Measurements from ENCODE around the gene ATP13A1.
A peak's percentile ranks its signal among the peaks of the same experiment; 100 is the strongest.

The ATP13A1 gene

GRCh38 chr19:19651076-19651475 lies 12.4 kb downstream of the ATP13A1 start:
- Histone ChIP-seq H3K9me3 (replicated peaks; ENCODE audit: low read length) (no peaks in the 10 kb centered on the region), H3K4me3 (ENCODE audit: low read length) (no peak overlapping the region), H3K9ac (ENCODE audit: low read depth, low read length) (no peak overlapping the region), H3K4me2 (ENCODE audit: low read length) (no peak overlapping the region), H3K27me3 (ENCODE audit: control insufficient read depth, insufficient read depth, low read length) (no peaks in the 10 kb centered on the region), H3K36me3 (ENCODE audit: insufficient read depth, low read length) (peaks cover 74% of the 10 kb centered on the region), H3K4me1 (ENCODE audit: control insufficient read depth, insufficient read depth, low read length) (no peaks in the 10 kb centered on the region)

GRCh38 chr19:19650331-19650730 lies 13.1 kb downstream of the ATP13A1 start:
- H3K9ac ChIP-seq (ENCODE audit: low read depth, low read length) = no peak overlapping the region
- no peaks in the 10 kb centered on the region for H3K4me1 ChIP-seq (ENCODE audit: control insufficient read depth, insufficient read depth, low read length)
- no peak overlapping the region for H3K4me3 ChIP-seq (ENCODE audit: low read length)
- peaks cover 74% of the 10 kb centered on the region for H3K36me3 ChIP-seq (ENCODE audit: insufficient read depth, low read length)
- H3K27me3 ChIP-seq (ENCODE audit: control insufficient read depth, insufficient read depth, low read length) = no peaks in the 10 kb centered on the region
- H3K4me2 ChIP-seq (ENCODE audit: low read length) = no peak overlapping the region
- H3K9me3 ChIP-seq (replicated peaks; ENCODE audit: low read length) = no peaks in the 10 kb centered on the region

DNA sequence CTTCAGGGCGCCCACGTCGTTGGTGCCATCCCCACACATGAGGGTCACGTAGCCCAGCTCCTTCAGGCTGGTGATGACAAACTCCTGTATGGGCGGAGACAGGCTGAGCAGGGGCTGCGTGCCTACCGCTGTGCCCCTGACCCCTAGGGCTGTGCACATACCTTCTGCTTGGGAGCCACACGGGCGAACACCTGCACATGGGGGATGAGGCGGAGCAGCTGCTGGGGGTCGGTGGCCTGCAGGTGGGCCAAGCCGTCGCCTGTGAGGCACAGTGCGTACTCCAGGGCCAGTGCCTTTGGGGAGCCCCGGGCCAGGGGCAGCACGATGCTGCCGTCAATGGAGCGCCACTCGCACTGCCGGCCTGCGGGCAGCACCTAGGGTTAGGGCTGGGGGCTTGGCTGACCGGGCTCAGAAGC lies 13.9 kb downstream of the ATP13A1 start:
- no peaks in the 10 kb centered on the region for H3K27me3 ChIP-seq (ENCODE audit: control insufficient read depth, insufficient read depth, low read length)
- no peak overlapping the region for H3K4me2 ChIP-seq (ENCODE audit: low read length)
- H3K4me1 ChIP-seq (ENCODE audit: control insufficient read depth, insufficient read depth, low read length) = no peaks in the 10 kb centered on the region
- no peak overlapping the region for H3K4me3 ChIP-seq (ENCODE audit: low read length)
- no peaks in the 10 kb centered on the region for H3K9me3 ChIP-seq (replicated peaks; ENCODE audit: low read length)
- H3K9ac ChIP-seq (ENCODE audit: low read depth, low read length) = no peak overlapping the region
- H3K36me3 ChIP-seq (ENCODE audit: insufficient read depth, low read length) = peaks cover 75% of the 10 kb centered on the region

GRCh38 chr19:19649155-19649554 lies 14.3 kb downstream of the ATP13A1 start:
- H3K4me3 ChIP-seq (ENCODE audit: low read length) = no peak overlapping the region
- H3K36me3 ChIP-seq (ENCODE audit: insufficient read depth, low read length) = peaks cover 70% of the 10 kb centered on the region
- H3K9me3 ChIP-seq (replicated peaks; ENCODE audit: low read length) = no peaks in the 10 kb centered on the region
- H3K9ac ChIP-seq (ENCODE audit: low read depth, low read length) = no peak overlapping the region
- no peak overlapping the region for H3K4me2 ChIP-seq (ENCODE audit: low read length)
- no peaks in the 10 kb centered on the region for H3K27me3 ChIP-seq (ENCODE audit: control insufficient read depth, insufficient read depth, low read length)
- H3K4me1 ChIP-seq (ENCODE audit: control insufficient read depth, insufficient read depth, low read length) = no peaks in the 10 kb centered on the region

- H3K9ac ChIP-seq (ENCODE audit: low read depth, low read length) = no peak overlapping the region
Observed at GRCh38 chr19:19647037-19647835, 16.2 kb downstream of the ATP13A1 start.

DNA sequence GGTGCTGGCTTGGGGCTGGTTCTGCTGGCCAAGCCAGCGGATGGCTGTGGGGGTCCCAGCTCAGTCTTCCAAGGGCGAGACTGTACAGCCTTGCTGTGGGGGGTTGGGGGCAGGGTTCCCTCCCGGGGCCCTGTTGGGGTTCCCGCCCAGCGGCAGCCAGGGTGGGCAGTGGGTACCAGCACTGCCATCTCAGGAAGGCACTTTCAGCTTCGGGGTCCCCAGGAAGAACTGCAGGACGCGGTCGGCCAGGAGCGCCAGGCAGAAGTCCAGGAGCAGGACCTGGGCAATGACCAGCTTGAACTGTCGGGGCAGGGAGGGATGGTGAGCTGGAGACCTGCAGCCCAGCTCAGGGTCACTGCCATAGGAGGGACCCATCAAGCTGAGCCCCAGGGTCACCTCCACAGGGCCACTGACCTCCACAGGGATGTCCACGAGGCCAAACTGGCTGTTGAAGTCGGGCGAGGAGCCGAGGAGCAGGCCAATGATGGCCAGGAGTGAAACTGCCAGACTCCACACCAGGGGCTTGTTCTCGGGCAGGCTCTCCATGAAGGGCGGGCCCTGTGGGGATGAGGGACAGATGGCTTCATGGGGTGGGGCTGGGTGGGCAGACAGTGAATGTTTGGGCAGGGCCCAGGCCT lies 18.1 kb downstream of the ATP13A1 start:
- no peak overlapping the region for H3K4me3 ChIP-seq (ENCODE audit: low read length)
- no peaks in the 10 kb centered on the region for H3K27me3 ChIP-seq (ENCODE audit: control insufficient read depth, insufficient read depth, low read length)
- H3K36me3 ChIP-seq (ENCODE audit: insufficient read depth, low read length) = peaks cover 37% of the 10 kb centered on the region
- H3K9ac ChIP-seq (ENCODE audit: low read depth, low read length) = no peak overlapping the region
- no peak overlapping the region for H3K4me2 ChIP-seq (ENCODE audit: low read length)
- no peaks in the 10 kb centered on the region for H3K9me3 ChIP-seq (replicated peaks; ENCODE audit: low read length)
- H3K4me1 ChIP-seq (ENCODE audit: control insufficient read depth, insufficient read depth, low read length) = peaks cover 7% of the 10 kb centered on the region

More at GRCh38 chr19:19647037-19647835, 16.2 kb downstream of the ATP13A1 start:
- Histone ChIP-seq H3K4me3 (ENCODE audit: low read length) (no peak overlapping the region), H3K4me2 (ENCODE audit: low read length) (no peak overlapping the region), H3K27me3 (ENCODE audit: control insufficient read depth, insufficient read depth, low read length) (no peaks in the 10 kb centered on the region), H3K9me3 (replicated peaks; ENCODE audit: low read length) (no peaks in the 10 kb centered on the region), H3K4me1 (ENCODE audit: control insufficient read depth, insufficient read depth, low read length) (peaks cover 7% of the 10 kb centered on the region), H3K36me3 (ENCODE audit: insufficient read depth, low read length) (peaks cover 56% of the 10 kb centered on the region)

GRCh38 chr19:19644054-19644388 lies 19.5 kb downstream of the ATP13A1 start:
- peaks cover 7% of the 10 kb centered on the region for H3K4me1 ChIP-seq (ENCODE audit: control insufficient read depth, insufficient read depth, low read length)
- no peaks in the 10 kb centered on the region for H3K27me3 ChIP-seq (ENCODE audit: control insufficient read depth, insufficient read depth, low read length)
- H3K4me2 ChIP-seq (ENCODE audit: low read length) = peak overlapping the region; percentile 94
- H3K9me3 ChIP-seq (replicated peaks; ENCODE audit: low read length) = no peaks in the 10 kb centered on the region
- no peak overlapping the region for H3K9ac ChIP-seq (ENCODE audit: low read depth, low read length)
- peak overlapping the region; percentile 83 for H3K4me3 ChIP-seq (ENCODE audit: low read length)
- peaks cover 30% of the 10 kb centered on the region for H3K36me3 ChIP-seq (ENCODE audit: insufficient read depth, low read length)

DNA sequence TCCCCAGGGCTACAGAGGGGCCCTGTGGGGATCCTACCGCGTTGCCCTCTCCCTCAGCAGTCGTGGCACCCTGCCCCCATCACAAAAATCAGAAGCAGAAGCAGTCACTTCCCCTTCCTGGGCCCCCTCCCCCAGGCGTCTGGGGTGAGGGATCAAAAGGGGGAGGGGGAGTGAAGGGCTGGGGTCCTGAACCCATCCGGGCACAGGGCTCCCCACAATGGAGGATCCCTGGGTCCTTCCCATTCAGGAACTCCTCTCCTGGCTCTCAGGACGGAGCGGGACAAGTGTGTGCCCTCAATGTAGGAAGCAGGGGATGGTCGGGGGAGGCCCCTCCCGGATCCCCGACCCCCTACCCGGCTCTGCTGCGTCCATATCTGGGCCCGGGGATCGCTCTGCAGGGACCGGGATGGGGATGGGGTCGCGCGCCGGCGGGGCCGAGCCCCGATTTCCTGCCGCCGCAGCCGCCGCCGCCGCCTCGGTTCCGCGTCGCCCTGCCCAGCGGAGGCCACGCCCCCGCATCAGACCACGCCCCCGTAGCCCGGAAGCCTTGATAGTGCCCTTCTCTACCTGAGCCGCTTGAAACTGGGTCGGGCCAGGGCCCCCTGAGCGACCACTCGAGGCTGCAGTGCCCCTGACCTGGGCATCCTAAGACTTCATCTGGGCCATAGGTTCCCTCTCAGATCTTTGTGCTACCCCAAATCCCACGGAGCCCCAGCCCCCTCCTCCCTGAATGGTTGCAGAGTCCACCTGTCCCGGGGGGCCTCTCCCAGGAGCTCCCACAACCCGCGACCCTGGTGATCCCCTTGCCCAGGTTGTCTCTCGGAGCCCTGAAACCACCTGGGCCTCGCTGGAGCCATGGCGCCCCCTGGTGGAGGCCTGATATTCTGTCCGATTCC lies 20.1 kb downstream of the ATP13A1 start, which contains the start of gene GMIP:
Gene GMIP (minus strand): TSS at position 500 of the 896 bp plus-strand sequence. CDS start 128 bp downstream, at position 372.
- Histone ChIP-seq H3K4me1 (ENCODE audit: control insufficient read depth, insufficient read depth, low read length) (peaks cover 7% of the 10 kb centered on the region), H3K4me2 (ENCODE audit: low read length) (peak within 1 kb of the TSS; percentile 94), H3K36me3 (ENCODE audit: insufficient read depth, low read length) (peaks cover 30% of the 10 kb centered on the region), H3K4me3 (ENCODE audit: low read length) (peak within 1 kb of the TSS; percentile 83), H3K9me3 (replicated peaks; ENCODE audit: low read length) (no peaks in the 10 kb centered on the region), H3K27me3 (ENCODE audit: control insufficient read depth, insufficient read depth, low read length) (no peaks in the 10 kb centered on the region), H3K9ac (ENCODE audit: low read depth, low read length) (peak within 1 kb of the TSS; percentile 82)

DNA sequence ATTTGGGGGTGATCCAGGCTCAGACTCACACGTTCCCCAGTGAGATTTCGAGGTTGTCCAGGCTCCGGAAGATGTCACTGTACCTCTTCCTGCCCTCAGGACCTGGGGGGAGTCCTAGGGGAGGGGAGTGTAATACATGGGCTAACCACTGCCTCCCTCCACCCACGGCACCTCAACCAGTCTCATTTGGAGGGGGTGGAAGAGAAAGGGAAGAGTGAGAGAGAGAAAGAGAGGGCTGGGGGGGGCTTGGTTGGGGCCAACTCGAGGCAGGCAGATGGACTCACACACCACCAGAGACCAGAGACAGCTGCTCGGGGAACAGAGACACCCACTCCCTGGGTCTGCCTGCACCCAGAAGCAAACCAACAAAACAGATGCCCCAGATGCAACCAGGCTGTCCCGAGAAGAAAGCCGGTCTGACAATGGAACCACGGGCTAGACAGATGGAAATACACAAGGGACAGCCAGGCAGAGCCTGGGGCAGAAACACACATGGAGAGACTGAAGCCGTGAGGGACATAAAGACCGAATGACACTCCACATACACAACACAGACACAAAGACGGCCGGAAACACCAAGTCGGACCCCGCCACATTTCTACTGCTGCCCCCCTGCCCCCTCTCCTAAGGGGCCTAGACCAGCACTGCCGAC lies 20.8 kb downstream of the ATP13A1 start:
- Histone ChIP-seq H3K4me3 (ENCODE audit: low read length) (peak overlapping the region; percentile 83), H3K9me3 (replicated peaks; ENCODE audit: low read length) (no peaks in the 10 kb centered on the region), H3K4me1 (ENCODE audit: control insufficient read depth, insufficient read depth, low read length) (peaks cover 7% of the 10 kb centered on the region), H3K4me2 (ENCODE audit: low read length) (peak overlapping the region; percentile 94), H3K27me3 (ENCODE audit: control insufficient read depth, insufficient read depth, low read length) (no peaks in the 10 kb centered on the region), H3K9ac (ENCODE audit: low read depth, low read length) (peak overlapping the region; percentile 82), H3K36me3 (ENCODE audit: insufficient read depth, low read length) (peaks cover 27% of the 10 kb centered on the region)

DNA sequence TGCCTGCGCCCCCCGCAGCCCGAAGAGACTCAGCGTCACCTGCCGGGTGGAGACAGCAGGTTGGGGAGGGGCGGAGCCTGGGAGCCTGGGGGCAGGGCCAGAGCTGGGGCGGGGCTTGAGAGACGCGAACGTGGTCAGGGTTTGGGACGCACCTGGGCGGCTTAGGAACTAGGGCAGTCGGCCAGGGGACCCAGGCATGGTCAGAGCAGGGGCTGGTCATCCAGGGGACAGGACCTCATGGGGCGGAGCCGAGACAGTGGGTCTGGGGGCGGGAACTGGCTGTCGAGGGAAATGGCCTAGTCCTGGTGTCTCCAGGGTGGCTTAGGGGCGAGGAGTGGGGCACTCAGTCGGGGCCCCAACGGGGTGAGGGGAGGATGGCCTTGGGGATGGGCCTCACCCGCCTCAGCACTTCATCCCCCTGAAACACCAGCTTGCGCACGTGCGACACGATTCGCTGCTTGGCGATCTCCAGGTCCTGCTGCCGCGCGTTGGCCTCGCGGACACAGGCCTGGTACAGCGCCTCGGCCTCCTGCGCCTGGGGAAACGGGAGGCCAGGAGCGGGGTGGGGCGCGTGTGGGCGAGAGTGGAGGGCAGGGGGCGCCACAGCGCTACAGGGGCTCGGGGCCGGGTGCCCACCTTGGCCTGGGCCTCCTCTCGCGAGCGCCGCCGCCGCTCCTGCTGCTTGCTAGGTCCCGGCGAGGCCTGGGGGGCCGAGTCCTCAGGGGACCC lies 25.8 kb downstream of the ATP13A1 start:
- peaks cover 3% of the 10 kb centered on the region for H3K4me1 ChIP-seq (ENCODE audit: control insufficient read depth, insufficient read depth, low read length)
- no peak overlapping the region for H3K4me2 ChIP-seq (ENCODE audit: low read length)
- no peaks in the 10 kb centered on the region for H3K9me3 ChIP-seq (replicated peaks; ENCODE audit: low read length)
- peaks cover 27% of the 10 kb centered on the region for H3K36me3 ChIP-seq (ENCODE audit: insufficient read depth, low read length)
- no peak overlapping the region for H3K4me3 ChIP-seq (ENCODE audit: low read length)
- no peak overlapping the region for H3K9ac ChIP-seq (ENCODE audit: low read depth, low read length)
- no peaks in the 10 kb centered on the region for H3K27me3 ChIP-seq (ENCODE audit: control insufficient read depth, insufficient read depth, low read length)

All from skeletal muscle satellite cell (primary cell).